ENCODE data around the gene GLI3.

The GLI3 gene

DNA sequence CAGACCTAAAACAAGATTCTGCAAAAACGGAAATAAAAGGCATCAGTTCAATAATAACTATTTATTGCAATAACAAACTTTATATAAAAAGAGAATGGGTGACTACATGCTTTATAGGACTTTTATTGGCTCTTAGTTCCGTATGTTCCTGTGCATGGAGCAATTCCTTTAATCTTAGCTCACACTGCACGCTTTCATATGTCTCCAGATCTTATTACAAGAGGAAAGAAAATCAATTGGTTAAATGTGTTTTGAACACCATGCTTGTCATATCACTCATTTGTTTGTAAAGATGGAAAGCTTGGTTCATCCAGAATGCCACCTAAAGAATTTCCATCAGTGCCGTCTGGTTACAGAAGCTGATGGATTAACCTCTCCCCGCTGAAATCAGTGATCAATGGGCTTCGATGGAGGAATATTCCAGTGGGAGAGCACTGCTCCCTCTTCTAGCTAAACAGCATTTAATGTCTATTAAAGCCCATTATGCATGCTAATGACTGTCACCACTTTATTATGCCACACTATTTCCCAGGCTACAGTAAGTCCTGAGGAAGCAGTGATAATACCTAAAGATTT lies 210.3 kb downstream of the GLI3 start:
- TF ChIP-seq, protein P1, sequence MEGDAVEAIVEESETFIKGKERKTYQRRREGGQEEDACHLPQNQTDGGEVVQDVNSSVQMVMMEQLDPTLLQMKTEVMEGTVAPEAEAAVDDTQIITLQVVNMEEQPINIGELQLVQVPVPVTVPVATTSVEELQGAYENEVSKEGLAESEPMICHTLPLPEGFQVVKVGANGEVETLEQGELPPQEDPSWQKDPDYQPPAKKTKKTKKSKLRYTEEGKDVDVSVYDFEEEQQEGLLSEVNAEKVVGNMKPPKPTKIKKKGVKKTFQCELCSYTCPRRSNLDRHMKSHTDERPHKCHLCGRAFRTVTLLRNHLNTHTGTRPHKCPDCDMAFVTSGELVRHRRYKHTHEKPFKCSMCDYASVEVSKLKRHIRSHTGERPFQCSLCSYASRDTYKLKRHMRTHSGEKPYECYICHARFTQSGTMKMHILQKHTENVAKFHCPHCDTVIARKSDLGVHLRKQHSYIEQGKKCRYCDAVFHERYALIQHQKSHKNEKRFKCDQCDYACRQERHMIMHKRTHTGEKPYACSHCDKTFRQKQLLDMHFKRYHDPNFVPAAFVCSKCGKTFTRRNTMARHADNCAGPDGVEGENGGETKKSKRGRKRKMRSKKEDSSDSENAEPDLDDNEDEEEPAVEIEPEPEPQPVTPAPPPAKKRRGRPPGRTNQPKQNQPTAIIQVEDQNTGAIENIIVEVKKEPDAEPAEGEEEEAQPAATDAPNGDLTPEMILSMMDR (IDR thresholded peaks at IDR 0.05; ENCODE audit: control extremely low read depth, extremely low read depth, low read depth, missing control alignments), result no peak
- no peak for DNase-seq (ENCODE audit: extremely low spot score)
- ChIA-PET POLR2A (no interaction called here), CTCF (interaction anchor here (1.6 to 2.0 kb wide), 2 partner anchors 10 to 11 kb away, joined by 4 to 9 read pairs; no protein-coding TSS in a partner anchor)

DNA sequence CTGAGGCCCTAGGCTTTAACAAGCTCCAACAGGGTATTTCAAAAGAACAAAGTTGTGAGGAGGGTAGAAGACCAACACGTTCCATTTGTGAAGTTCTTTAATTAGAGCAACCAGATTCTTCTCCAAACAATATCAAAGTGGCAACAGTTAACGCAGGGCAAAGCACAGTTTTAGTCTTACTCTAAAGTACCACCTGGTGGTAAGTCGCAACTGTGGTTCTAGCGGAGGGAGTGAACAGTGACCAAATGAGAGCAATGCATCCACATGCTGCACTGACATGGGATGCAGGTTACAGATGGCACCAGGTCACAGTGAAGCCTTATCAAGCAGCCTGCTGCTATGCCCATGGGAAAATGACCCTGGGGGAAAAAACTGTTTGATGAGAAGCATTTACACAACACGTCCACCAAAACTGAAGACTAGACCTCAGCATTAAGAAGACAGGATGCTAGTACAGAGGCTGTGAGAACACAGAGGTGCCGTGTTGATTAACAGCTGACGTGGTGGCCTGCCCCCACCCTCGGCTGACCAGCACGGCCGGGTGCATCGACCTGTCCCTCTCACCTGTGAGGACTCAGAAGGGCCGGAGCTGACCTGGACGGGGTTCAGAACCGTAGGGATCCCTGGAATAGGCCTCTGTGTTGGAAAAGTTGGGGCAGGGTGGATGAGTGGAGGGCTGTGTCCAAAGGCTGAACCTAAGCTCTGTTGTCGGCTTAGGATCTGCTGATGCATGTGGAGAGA lies 211.2 kb downstream of the GLI3 start:
- CTCF ChIA-PET, result interaction anchor here (0.9 to 2.0 kb wide), 3 partner anchors 10 to 11 kb away, joined by 3 to 9 read pairs (median 4); no protein-coding TSS in a partner anchor
- TF ChIP-seq, protein P1 (IDR thresholded peaks at IDR 0.05; ENCODE audit: control extremely low read depth, extremely low read depth, low read depth, missing control alignments), result no peak
- POLR2A ChIA-PET, result no interaction called here
- no peak for DNase-seq (ENCODE audit: extremely low spot score)

DNA sequence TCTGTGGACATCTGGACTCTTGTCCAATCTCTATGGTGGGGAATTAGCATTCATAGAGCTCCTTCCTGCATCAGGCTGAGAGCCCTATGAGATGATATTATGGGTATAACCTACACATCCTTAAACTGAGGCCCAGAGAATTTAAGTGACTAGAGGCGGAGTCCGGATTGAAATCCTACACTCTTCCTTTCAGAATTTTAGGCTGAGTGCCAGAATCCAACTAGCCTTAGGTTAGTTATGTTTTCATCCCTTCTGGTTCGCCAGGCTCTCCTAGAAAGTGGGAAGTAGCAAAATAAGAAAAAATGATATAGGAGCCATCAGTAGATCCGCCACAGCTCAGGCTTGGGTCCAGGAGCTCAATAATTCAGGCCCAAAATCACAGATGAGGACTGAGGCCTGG lies 212.5 kb downstream of the GLI3 start:
- DNase-seq (ENCODE audit: extremely low spot score), result no peak
- ChIA-PET POLR2A (no interaction called here), CTCF (no interaction called here)
- TF ChIP-seq, protein P1 (IDR thresholded peaks at IDR 0.05; ENCODE audit: control extremely low read depth, extremely low read depth, low read depth, missing control alignments), result no peak

DNA sequence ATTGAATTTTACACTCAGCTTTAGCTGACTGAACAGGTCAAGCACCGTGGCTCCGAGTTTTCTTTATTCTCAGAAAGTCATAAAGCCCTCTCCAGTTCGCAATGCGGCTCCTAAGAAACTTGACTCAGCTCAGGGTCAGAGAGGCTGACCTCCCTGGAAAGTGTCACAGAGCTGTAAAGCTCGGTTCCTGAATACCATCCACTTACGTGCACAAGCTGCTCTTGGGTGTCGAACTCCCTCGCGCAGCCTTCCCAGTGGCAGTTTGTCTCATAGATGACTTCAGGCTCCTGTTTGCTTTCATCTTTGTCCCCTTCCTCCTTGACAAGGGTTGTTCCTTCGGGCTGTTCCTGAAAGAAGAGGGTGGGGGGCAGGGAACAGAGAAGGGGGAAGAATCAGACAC lies 213.7 kb downstream of the GLI3 start:
- DNase-seq (ENCODE audit: extremely low spot score), result no peak
- ChIA-PET CTCF (no interaction called here), POLR2A (no interaction called here)
- TF ChIP-seq, protein P1 (IDR thresholded peaks at IDR 0.05; ENCODE audit: control extremely low read depth, extremely low read depth, low read depth, missing control alignments), result no peak

DNA sequence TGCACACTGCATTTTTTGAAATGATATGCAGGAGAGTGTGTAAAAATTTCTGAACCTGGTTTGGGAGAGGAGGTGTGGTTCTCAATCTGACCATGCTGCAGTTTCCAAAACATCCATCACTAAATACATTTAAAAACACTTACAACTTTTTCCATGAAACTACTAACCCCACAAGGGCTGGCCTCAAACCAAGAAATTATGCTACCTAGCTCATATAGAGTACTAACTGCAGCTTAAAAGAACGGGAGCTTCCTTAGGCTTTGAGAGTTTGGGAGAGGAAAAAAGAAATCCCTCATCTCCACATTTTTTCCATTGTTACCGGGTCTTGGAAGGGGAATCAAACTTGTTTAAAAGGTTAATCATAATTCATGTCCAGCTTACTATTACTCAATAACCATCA lies 214.2 kb downstream of the GLI3 start:
- ChIA-PET CTCF (no interaction called here), POLR2A (no interaction called here)
- DNase-seq (ENCODE audit: extremely low spot score), result no peak
- TF ChIP-seq, protein P1 (IDR thresholded peaks at IDR 0.05; ENCODE audit: control extremely low read depth, extremely low read depth, low read depth, missing control alignments), result no peak

DNA sequence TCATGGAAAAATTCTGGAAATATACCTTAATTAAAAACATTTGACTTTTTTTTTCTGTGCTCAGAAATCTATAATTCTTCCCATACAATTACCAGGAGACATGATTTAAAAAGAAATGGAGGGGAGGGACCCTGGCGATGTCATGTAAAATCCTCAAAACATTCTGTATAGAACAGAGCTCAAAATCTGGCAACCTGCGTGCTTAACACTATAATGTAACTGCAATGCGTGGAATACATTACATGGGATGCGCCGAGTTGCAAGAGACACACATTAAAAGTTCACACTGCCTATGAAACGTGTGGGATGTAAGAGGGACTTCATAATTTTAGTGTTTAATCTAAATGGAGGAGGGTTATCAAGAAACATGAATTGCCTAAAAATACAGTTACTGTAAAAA lies 215.0 kb downstream of the GLI3 start:
- POLR2A ChIA-PET, result no interaction called here
- no peak for DNase-seq (ENCODE audit: extremely low spot score)
- TF ChIP-seq, protein P1 (IDR thresholded peaks at IDR 0.05; ENCODE audit: control extremely low read depth, extremely low read depth, low read depth, missing control alignments), result no peak
- CTCF ChIA-PET, result no interaction called here

Data from GM10248 (cell line).